HEK293 (cell line): ENCODE data around the gene CILP.

Source experiments
- BCL11B ChIP-seq: fragments of 450-650 bp; formaldehyde crosslinking; IDR thresholded peaks from 2 replicates; pipeline ENCODE4 v1.5.1; 2016; ENCODE audit warnings: low read depth, missing biosample characterization, missing genetic modification characterization
- BCL6B ChIP-seq: fragments of 450-650 bp; formaldehyde crosslinking; IDR thresholded peaks from 2 replicates; pipeline ENCODE4 v1.5.1; 2017; ENCODE audit warnings: missing biosample characterization, missing genetic modification characterization
- CTCF ChIP-seq: fragments of 450-650 bp; formaldehyde crosslinking; IDR thresholded peaks from 2 replicates; pipeline ENCODE4 v1.5.1; 2016; ENCODE audit warnings: missing biosample characterization, missing genetic modification characterization
- HOXC10 ChIP-seq: sonication (generic); formaldehyde crosslinking; IDR thresholded peaks from 2 replicates; pipeline ENCODE4 v1.8.1; 2023; ENCODE audit warnings: mild to moderate bottlenecking, missing genetic modification reagents
- REST ChIP-seq: fragments of 450-650 bp; formaldehyde crosslinking; IDR thresholded peaks from 2 replicates; pipeline ENCODE4 v1.5.1; 2016; ENCODE audit warnings: missing biosample characterization, missing genetic modification characterization
- SP7 ChIP-seq: fragments of 450-650 bp; formaldehyde crosslinking; IDR thresholded peaks from 2 replicates; pipeline ENCODE4 v1.5.1; 2016; ENCODE audit warnings: missing biosample characterization, missing genetic modification characterization
- ZBTB21 ChIP-seq: fragments of 450-650 bp; formaldehyde crosslinking; IDR thresholded peaks from 2 replicates; pipeline ENCODE4 v1.5.1; 2017; ENCODE audit warnings: missing biosample characterization, missing genetic modification characterization
- ZBTB26 ChIP-seq: fragments of 450-650 bp; formaldehyde crosslinking; optimal IDR thresholded peaks from 2 replicates; pipeline ENCODE3; 2016; ENCODE audit warnings: missing biosample characterization, mild to moderate bottlenecking, missing genetic modification characterization
- ZNF2 ChIP-seq: fragments of 450-650 bp; formaldehyde crosslinking; IDR thresholded peaks from 2 replicates; pipeline ENCODE4 v1.5.1; 2016; ENCODE audit warnings: missing biosample characterization, missing genetic modification characterization
- ZNF555 ChIP-seq: fragments of 450-650 bp; formaldehyde crosslinking; conservative IDR thresholded peaks from 2 replicates; pipeline ENCODE4 v1.5.1; 2017; ENCODE audit warnings: missing biosample characterization, mild to moderate bottlenecking, missing genetic modification characterization, inconsistent platforms
- ZNF561 ChIP-seq: fragments of 450-650 bp; IDR thresholded peaks from 2 replicates; pipeline ENCODE4 v1.5.1; 2018; ENCODE audit warnings: missing biosample characterization, missing genetic modification characterization, borderline replicate concordance
- ZNF692 ChIP-seq: fragments of 450-650 bp; formaldehyde crosslinking; IDR thresholded peaks from 2 replicates; pipeline ENCODE4 v1.5.1; 2016; ENCODE audit warnings: missing biosample characterization, missing genetic modification characterization

- TF ChIP-seq ZNF561 (tag by site-specific recombination) (no peak), BCL11B (tag by site-specific recombination) (no peak), CTCF (no peak), ZNF555 (tag by site-specific recombination) (no peak), HOXC10 (CRISPR knock-in tag) (no peak), ZNF692 (tag by site-specific recombination) (no peak), REST (tag by site-specific recombination) (no peak), ZBTB26 (tag by site-specific recombination) (no peak), ZBTB21 (no peak), BCL6B (no peak), SP7 (tag by site-specific recombination) (no peak), ZNF2 (no peak)
These were observed 22.4 kb upstream of the CILP start for GRCh38 chr15:65233696-65234095.
